Astrocyte (in vitro differentiated cells and primary cell): ENCODE data around the gene FHAD1.

Experiments used
- EZH2 ChIP-seq: IDR thresholded peaks from 2 replicates; pipeline ENCODE4 v1.6.1; 2012; ENCODE audit warnings: mild to moderate bottlenecking, low read length, inconsistent platforms; ENCODE audit not compliant: insufficient read depth
- TF ChIP-seq, protein P1 (sequence below): IDR thresholded peaks from 2 replicates; pipeline ENCODE4 v1.5.1; 2011; ENCODE audit warnings: low read depth, mild to moderate bottlenecking, inconsistent platforms, low read length, moderate library complexity; ENCODE audit not compliant: insufficient read depth

DNA sequence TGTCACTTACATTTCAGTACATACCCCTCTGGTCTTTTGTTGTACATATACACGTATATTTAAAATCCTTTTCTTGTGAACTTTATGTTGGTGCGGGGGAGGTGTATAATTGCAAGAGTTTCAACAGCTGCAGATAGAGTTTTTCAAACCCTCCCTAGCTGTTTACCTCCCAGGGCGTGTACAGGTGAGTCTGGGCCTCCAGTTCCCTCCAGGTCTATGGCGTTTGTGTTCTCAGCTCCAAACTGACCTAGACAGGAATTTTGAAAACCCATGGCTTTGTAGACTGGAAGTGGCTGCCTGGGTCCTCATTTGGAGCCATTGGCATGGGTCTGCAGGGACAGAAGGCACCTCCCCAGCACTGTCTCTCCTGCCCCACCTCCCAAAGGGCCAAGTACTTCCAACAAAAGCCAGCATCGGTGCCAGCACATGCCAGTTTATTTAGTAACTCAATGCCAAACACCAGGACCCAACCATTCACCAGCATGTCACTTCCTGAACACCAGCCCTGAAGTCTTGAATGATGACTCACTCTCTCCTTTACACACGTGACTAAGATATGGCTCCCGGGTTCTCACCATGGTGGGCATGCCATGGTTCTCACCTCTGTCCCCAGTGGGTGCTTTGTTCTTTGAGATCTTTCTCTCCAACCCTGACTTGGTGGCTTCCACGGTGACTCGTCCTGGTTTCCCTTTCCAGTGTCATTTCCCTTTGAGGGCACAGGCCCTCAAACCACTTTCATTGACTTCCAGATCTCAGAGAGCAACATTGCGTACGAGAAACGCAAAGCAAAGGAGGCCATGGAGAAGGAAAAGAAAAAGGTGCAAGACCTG is 105.3 kb downstream of the FHAD1 start:
- TF ChIP-seq, protein P1, sequence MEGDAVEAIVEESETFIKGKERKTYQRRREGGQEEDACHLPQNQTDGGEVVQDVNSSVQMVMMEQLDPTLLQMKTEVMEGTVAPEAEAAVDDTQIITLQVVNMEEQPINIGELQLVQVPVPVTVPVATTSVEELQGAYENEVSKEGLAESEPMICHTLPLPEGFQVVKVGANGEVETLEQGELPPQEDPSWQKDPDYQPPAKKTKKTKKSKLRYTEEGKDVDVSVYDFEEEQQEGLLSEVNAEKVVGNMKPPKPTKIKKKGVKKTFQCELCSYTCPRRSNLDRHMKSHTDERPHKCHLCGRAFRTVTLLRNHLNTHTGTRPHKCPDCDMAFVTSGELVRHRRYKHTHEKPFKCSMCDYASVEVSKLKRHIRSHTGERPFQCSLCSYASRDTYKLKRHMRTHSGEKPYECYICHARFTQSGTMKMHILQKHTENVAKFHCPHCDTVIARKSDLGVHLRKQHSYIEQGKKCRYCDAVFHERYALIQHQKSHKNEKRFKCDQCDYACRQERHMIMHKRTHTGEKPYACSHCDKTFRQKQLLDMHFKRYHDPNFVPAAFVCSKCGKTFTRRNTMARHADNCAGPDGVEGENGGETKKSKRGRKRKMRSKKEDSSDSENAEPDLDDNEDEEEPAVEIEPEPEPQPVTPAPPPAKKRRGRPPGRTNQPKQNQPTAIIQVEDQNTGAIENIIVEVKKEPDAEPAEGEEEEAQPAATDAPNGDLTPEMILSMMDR, result no peak
- no peak for TF ChIP-seq EZH2
